PFSK-1 (cell line): ENCODE results near the gene MBD6.

Experiments used
- FOXP2 ChIP-seq: optimal IDR thresholded peaks from 2 replicates; pipeline ENCODE3; 2011; ENCODE audit warnings: borderline replicate concordance, control low read depth, inconsistent platforms; ENCODE audit not compliant: insufficient read depth; ENCODE audit errors: extremely low read length, extremely low read depth
- POLR2AphosphoS5 ChIP-seq: IDR thresholded peaks from 2 replicates; pipeline ENCODE4 v1.6.1; 2012; ENCODE audit warnings: low read depth, mild to moderate bottlenecking, control low read depth, low read length, moderate library complexity

DNA sequence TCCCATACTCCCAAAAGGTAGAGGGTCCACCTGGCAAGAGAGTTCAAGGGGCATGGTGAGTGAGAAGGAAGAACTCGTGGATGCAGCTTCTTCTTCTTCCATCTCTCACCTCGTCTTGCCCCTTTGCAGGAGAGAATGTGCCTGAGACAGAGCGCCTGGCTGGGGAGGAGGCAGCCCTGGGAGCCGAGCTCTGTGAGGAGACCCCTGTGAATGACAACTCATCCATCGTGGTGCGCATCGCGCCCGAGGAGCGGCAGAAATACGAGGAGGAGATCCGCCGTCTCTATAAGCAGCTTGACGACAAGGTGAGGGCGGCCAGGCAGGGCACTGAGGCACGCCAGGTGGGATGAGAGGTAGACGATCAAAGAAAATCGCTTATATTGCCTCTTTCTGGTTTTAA, 47.2 kb downstream of the MBD6 start:
- no peak for TF ChIP-seq POLR2AphosphoS5
- no peak for TF ChIP-seq FOXP2
